H7 (cell line): Measurements from ENCODE around the gene BHLHE23. TPM values are rescaled to one million over a fixed set of nuclear protein-coding genes. Genes with fewer than 3 reads are reported as not detected.
"Not testable (repeated sequence)": the region's sequence is repeated elsewhere in the genome, so short reads cannot be mapped to it uniquely, and the experiment has no call there.

Experiments used
- DNase-seq: peaks from one replicate; pipeline ENCODE4 v3.0.0; 2012
- H3K27me3 ChIP-seq: 2 replicates; pipeline ENCODE4 v1.6.0; 2011; ENCODE audit warnings: mild to moderate bottlenecking, low read length; ENCODE audit not compliant: control insufficient read depth, insufficient read depth
- H3K36me3 ChIP-seq: replicated peaks from 2 replicates; pipeline ENCODE4 v1.5.1; 2011; ENCODE audit warnings: low read length; ENCODE audit not compliant: control insufficient read depth, insufficient read depth
- H3K4me3 ChIP-seq: 2 replicates; pipeline ENCODE4 v1.5.1; 2011; ENCODE audit warnings: low read depth, mild to moderate bottlenecking, control low read depth, low read length, moderate library complexity; ENCODE audit not compliant: insufficient read depth
- total RNA-seq: library from RNA; depleted of rRNA; stranded (reverse); fragments of >200 nt; shearing (Covaris generic); gene quantifications from 2 replicates; pipeline ENCODE4 v1.2.3, GENCODE V29; 2014

The BHLHE23 gene
- total RNA-seq, 1 experiment from 2014 or later: 2.1 TPM

GRCh38 chr20:63047267-63047666, 40.5 kb upstream of the BHLHE23 start:
- DNase-seq: no peak
- Histone ChIP-seq H3K36me3 (no peaks in the 10 kb centered on the region), H3K4me3 (no peak overlapping the region), H3K27me3 (no peaks in the 10 kb centered on the region)

GRCh38 chr20:63046841-63047240, 40.1 kb upstream of the BHLHE23 start:
- Histone ChIP-seq H3K27me3 (no peaks in the 10 kb centered on the region), H3K36me3 (no peaks in the 10 kb centered on the region), H3K4me3 (no peak overlapping the region)
- DNase-seq: no peak

GRCh38 chr20:63045991-63046390, 39.2 kb upstream of the BHLHE23 start:
- no peaks in the 10 kb centered on the region for H3K27me3 ChIP-seq

GRCh38 chr20:63045401-63045800, 38.6 kb upstream of the BHLHE23 start:
- DNase-seq: no peak

More at GRCh38 chr20:63045991-63046390, 39.2 kb upstream of the BHLHE23 start:
- H3K36me3 ChIP-seq: no peaks in the 10 kb centered on the region
- no peak for DNase-seq
- no peak overlapping the region for H3K4me3 ChIP-seq

GRCh38 chr20:63044605-63045004, 37.8 kb upstream of the BHLHE23 start:
- Histone ChIP-seq H3K4me3 (no peak overlapping the region), H3K36me3 (no peaks in the 10 kb centered on the region), H3K27me3 (no peaks in the 10 kb centered on the region)
- DNase-seq: peak; percentile 62

More at GRCh38 chr20:63045401-63045800, 38.6 kb upstream of the BHLHE23 start:
- Histone ChIP-seq H3K27me3 (no peaks in the 10 kb centered on the region), H3K36me3 (no peaks in the 10 kb centered on the region), H3K4me3 (no peak overlapping the region)

GRCh38 chr20:63044204-63044600, 37.4 kb upstream of the BHLHE23 start:
- Histone ChIP-seq H3K4me3 (no peak overlapping the region), H3K27me3 (no peaks in the 10 kb centered on the region), H3K36me3 (no peaks in the 10 kb centered on the region)
- DNase-seq: no peak

- Histone ChIP-seq H3K27me3 (no peaks in the 10 kb centered on the region), H3K4me3 (no peak overlapping the region), H3K36me3 (no peaks in the 10 kb centered on the region)
- DNase-seq: no peak
Measured at GRCh38 chr20:63043348-63044203, 36.8 kb upstream of the BHLHE23 start.

GRCh38 chr20:63042448-63043071, 35.8 kb upstream of the BHLHE23 start:
- no peak overlapping the region for H3K4me3 ChIP-seq
- no peaks in the 10 kb centered on the region for H3K36me3 ChIP-seq
- DNase-seq: peak; percentile 57
- H3K27me3 ChIP-seq: no peaks in the 10 kb centered on the region

- DNase-seq: no peak
- H3K4me3 ChIP-seq: no peak overlapping the region
- H3K36me3 ChIP-seq: no peaks in the 10 kb centered on the region
- no peaks in the 10 kb centered on the region for H3K27me3 ChIP-seq
Measured at GRCh38 chr20:63041776-63042175, 35.0 kb upstream of the BHLHE23 start.

GRCh38 chr20:63037669-63038268, 31.0 kb upstream of the BHLHE23 start:
- Histone ChIP-seq H3K4me3 (no peak overlapping the region), H3K36me3 (no peaks in the 10 kb centered on the region), H3K27me3 (peaks cover 6% of the 10 kb centered on the region)
- peak; percentile 63 for DNase-seq

GRCh38 chr20:63036291-63036690, 29.5 kb upstream of the BHLHE23 start:
- Histone ChIP-seq H3K36me3 (no peaks in the 10 kb centered on the region), H3K27me3 (peaks cover 12% of the 10 kb centered on the region), H3K4me3 (no peak overlapping the region)
- peak; percentile 82 for DNase-seq

- Histone ChIP-seq H3K27me3 (peaks cover 12% of the 10 kb centered on the region), H3K36me3 (no peaks in the 10 kb centered on the region), H3K4me3 (no peak overlapping the region)
- peak; percentile 54 for DNase-seq
Measured at GRCh38 chr20:63035603-63036185, 28.9 kb upstream of the BHLHE23 start.

GRCh38 chr20:63034710-63035602, 28.2 kb upstream of the BHLHE23 start:
- DNase-seq: peak; percentile 48
- peaks cover 12% of the 10 kb centered on the region for H3K27me3 ChIP-seq
- H3K4me3 ChIP-seq: not testable (repeated sequence)

More at GRCh38 chr20:63034710-63035602, 28.2 kb upstream of the BHLHE23 start:
- not testable (repeated sequence) for H3K36me3 ChIP-seq
